GM12878 (cell line): Measurements from ENCODE around the gene RBM18.

ENCODE experiments used
- CEBPB ChIP-seq, 2 experiments: fragments of 150-350 bp in 1 of 2; IDR thresholded peaks; 2 replicates each; pipeline ENCODE4 v1.6.1; 2012 to 2014; ENCODE audit warnings: low read depth in 2 of 2, low read length in 2 of 2, borderline replicate concordance in 1 of 2, inconsistent platforms in 1 of 2
- CEBPZ ChIP-seq: fragments of 150-350 bp; IDR thresholded peaks from 2 replicates; pipeline ENCODE4 v1.6.1; 2016; ENCODE audit warnings: low read depth, low read length
- CTCF ChIP-seq, 3 experiments: IDR thresholded peaks in 2 of 3; conservative IDR thresholded peaks in 1 of 3; 2 replicates each; pipeline ENCODE4 v1.5.1; 2011; ENCODE audit warnings: low read depth in 3 of 3, low read length in 3 of 3, mild to moderate bottlenecking in 3 of 3, control low read depth in 2 of 3, moderate library complexity in 2 of 3, inconsistent platforms in 1 of 3, mixed read lengths in 1 of 3; ENCODE audit not compliant: control insufficient read depth in 2 of 3, insufficient read depth in 1 of 3; ENCODE audit errors: extremely low read depth in 1 of 3
- EED ChIP-seq: sonication (generic); IDR thresholded peaks from 2 replicates; pipeline ENCODE4 v1.6.1; 2016; ENCODE audit warnings: antibody characterized with exemption, low read depth
- EGR1 ChIP-seq, 2 experiments: IDR thresholded peaks; 1 replicate in 1 of 2; 2 replicates in 1 of 2; pipeline ENCODE4 v1.6.1; 2011 to 2012; ENCODE audit warnings: low read depth in 2 of 2, low read length in 2 of 2, borderline replicate concordance in 1 of 2, mild to moderate bottlenecking in 1 of 2, moderate library complexity in 1 of 2
- ELK1 ChIP-seq: IDR thresholded peaks from 2 replicates; pipeline ENCODE4 v1.6.1; 2012; ENCODE audit warnings: low read depth, low read length, improper control_type of control experiment
- ESRRA ChIP-seq: IDR thresholded peaks from 2 replicates; pipeline ENCODE4 v1.6.1; 2012; ENCODE audit warnings: mild to moderate bottlenecking, low read length, improper control_type of control experiment
- NFYB ChIP-seq: IDR thresholded peaks from 2 replicates; pipeline ENCODE4 v1.6.1; 2011; ENCODE audit warnings: low read depth, mild to moderate bottlenecking, low read length, improper control_type of control experiment, moderate library complexity; ENCODE audit not compliant: insufficient read depth
- POLR2A ChIP-seq: IDR thresholded peaks from 2 replicates; pipeline ENCODE4 v1.6.1; 2011; ENCODE audit warnings: low read depth, mild to moderate bottlenecking, low read length
- SIX5 ChIP-seq: IDR thresholded peaks from 2 replicates; pipeline ENCODE4 v1.6.1; 2011; ENCODE audit warnings: mild to moderate bottlenecking, low read depth, low read length, moderate library complexity; ENCODE audit not compliant: severe bottlenecking
- TAF1 ChIP-seq: IDR thresholded peaks from 2 replicates; pipeline ENCODE4 v1.6.1; 2011; ENCODE audit warnings: mild to moderate bottlenecking, low read depth, low read length, borderline replicate concordance
- ZNF207 ChIP-seq: fragments of 450-650 bp; IDR thresholded peaks from 2 replicates; pipeline ENCODE4 v1.6.1; 2014; ENCODE audit warnings: antibody characterized with exemption, mild to moderate bottlenecking, borderline replicate concordance
- ZNF274 ChIP-seq: IDR thresholded peaks from one replicate; pipeline ENCODE4 v1.8.0; 2011; ENCODE audit not compliant: insufficient read length, insufficient read depth

- TF ChIP-seq TAF1: no peak
- no peak for TF ChIP-seq CTCF (IDR thresholded peaks at IDR 0.05 in 2 of 3, conservative IDR thresholded peaks at IDR 0.05 in 1 of 3; ENCODE audit: control insufficient read depth in 2 of 3, extremely low read depth in 1 of 3, insufficient read depth in 1 of 3, low read depth in 3 of 3, low read length in 3 of 3)
- no peak for TF ChIP-seq SIX5
- no peak for TF ChIP-seq ESRRA
- TF ChIP-seq CEBPZ: no peak
- TF ChIP-seq ZNF274: no peak
- no peak for TF ChIP-seq EGR1 (IDR thresholded peaks at IDR 0.05; ENCODE audit: borderline replicate concordance in 1 of 2, low read depth in 2 of 2, low read length in 2 of 2)
- TF ChIP-seq ELK1: no peak
- no peak for TF ChIP-seq ZNF207
- no peak for TF ChIP-seq POLR2A
- TF ChIP-seq CEBPB (IDR thresholded peaks at IDR 0.05; ENCODE audit: borderline replicate concordance in 1 of 2, low read depth in 2 of 2, low read length in 2 of 2): no peak
- TF ChIP-seq NFYB: no peak
- no peak for TF ChIP-seq EED
Observed at GRCh38 chr9:122307061-122307460, 42.4 kb upstream of the RBM18 start.
